GM19238 (cell line): ENCODE results near the gene MAGI1.

ENCODE experiments used
- DNase-seq: peaks from one replicate; pipeline ENCODE4 v3.0.0; 2011; ENCODE audit warnings: low spot score; ENCODE audit not compliant: insufficient read length

The MAGI1 gene

DNA sequence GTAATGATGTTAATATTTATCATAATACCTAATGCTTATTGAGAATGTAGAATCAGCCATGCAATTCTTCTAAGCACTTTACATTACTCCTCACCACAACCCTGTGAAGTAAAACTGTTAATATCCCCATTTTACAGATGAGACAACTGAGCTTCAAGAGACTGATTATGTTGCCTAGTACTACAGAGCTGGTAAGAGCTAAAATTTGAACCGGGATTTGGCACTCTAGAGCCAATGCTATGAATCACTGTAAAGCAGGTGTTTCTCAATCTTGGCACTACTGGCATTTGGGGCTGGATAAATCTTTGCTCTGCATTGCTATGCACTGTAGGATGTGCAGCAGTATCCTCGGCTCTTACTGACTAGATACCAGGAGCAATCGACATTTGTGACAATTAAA is 367.7 kb downstream of the MAGI1 start:
- no peak for DNase-seq

DNA sequence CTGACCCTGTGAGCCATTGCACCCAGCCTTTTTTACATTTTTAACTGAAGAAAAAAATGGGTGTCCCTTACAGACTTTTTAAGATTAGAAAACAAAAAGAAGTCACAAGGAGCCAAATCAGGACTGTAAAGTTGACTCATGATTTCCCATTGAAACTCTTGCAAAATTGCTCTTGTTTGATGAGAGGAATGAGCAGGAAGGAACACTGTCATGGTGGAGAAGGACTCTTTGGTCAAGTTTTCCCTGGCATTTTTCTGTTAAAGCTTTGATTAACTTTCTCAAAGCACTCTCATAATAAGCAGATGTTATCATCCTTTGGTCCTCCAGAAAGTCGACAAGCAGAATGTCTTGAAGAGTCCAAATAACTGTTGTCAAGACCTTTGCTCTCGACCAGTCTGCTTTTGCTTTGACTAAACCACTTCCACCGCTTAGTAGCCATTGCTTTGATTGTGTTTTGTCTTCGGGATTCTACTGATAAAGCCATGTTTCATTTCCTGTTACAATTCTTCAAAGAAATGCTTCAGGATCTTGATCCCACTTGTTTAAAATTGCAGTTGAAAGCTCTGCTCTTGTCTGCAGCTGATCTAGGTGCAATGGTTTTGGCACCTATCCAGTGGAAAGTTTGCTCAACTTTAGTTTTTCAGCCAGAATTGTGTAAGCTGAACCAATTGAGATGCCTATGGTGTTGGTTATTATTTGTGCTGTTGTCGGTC is 369.4 kb downstream of the MAGI1 start:
- DNase-seq, result no peak

GRCh38 chr3:65667963-65668362 is 370.8 kb downstream of the MAGI1 start:
- DNase-seq, result no peak

DNA sequence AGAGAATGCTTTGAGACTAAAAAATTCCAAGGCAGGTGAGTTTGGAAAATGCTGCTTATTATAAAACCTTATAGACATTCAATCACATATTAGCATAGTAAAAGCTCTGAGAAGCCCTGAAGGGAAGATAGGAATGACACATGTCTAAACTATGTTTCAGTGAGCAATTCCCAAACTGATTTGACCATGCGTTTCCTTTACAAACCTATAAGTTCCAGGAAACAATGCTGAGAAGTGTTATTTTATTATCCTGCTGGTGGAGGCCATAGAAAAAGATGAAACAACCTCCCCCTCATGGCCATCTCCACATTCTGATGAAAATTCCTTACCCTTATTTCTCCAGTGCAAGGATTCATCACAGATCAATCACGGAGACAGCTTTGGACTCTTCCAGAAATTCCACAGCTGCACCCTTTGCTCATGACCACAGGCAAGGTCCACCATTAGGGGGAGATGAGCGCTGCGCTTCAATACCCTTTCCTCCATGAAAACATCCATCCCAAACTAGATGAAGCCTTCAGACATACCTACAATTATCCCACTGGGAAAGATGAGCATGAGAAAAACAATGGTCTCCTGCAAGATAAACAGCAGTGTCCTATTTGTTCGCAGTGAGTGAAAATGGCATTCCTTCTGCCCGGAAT is 372.1 kb downstream of the MAGI1 start:
- no peak for DNase-seq

DNA sequence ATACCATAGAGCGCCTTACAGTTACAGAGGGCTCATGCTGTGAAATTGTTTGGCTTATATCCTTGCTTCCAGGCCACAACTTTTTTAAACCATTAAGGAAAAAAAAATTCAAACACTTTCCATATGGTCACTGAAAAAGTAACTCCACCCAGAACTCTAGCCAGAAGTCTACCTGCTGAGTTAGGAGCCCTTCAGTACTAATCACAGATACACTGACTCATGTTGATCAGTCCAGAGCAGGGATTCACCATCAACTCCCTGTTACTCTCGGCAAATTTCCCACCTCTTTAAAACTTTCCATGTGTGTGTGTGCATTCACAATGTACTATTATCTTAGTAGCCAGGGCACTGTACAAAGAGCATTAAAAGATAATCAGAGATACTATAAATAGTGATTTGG is 372.8 kb downstream of the MAGI1 start:
- DNase-seq, result no peak

GRCh38 chr3:65664931-65665330 is 373.8 kb downstream of the MAGI1 start:
- DNase-seq, result no peak

GRCh38 chr3:65664446-65664845 is 374.3 kb downstream of the MAGI1 start:
- no peak for DNase-seq

DNA sequence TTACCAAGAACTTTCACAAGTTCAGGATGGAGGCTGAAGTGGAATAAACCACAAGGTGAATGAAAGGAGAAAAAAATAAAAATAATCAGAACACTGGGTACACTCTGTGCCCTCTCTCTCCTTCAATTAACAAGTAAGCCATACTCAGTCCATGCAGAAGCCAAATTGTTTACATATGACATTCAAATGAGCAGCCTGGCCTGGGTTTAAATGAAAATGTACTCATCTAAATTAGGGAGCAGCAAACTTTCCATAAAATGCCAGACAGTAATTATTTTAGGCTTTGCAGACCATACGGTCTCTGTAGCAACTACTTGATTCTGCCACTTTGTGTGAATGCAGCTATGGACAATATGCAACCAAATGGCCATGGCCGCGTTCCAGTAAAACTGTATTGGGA is 376.6 kb downstream of the MAGI1 start:
- no peak for DNase-seq

- no peak for DNase-seq
These were observed 378.6 kb downstream of the MAGI1 start for GRCh38 chr3:65660000-65660598.

GRCh38 chr3:65659396-65659795 is 379.3 kb downstream of the MAGI1 start:
- no peak for DNase-seq

- DNase-seq, result no peak
These were observed 380.3 kb downstream of the MAGI1 start for GRCh38 chr3:65658401-65658800.

- DNase-seq, result no peak
These were observed 383.7 kb downstream of the MAGI1 start for GRCh38 chr3:65655061-65655460.

DNA sequence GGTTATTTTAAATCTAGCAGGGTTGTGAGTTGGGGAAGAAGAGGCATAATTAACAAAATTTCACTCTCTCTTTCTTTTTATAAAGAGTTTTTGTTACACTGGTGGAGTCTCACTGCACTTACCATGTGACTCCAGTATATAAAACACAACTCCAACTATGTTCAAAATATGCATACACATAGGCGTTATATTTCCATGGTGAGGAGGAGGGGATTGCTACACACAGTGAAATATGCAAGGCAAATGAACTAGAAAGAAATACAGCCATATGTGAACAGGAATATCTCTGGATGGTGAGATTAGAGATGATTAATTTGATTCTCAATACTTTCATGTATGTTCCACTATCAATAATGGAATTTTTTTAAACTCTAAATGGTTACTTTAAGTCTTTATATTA is 385.0 kb downstream of the MAGI1 start:
- no peak for DNase-seq

DNA sequence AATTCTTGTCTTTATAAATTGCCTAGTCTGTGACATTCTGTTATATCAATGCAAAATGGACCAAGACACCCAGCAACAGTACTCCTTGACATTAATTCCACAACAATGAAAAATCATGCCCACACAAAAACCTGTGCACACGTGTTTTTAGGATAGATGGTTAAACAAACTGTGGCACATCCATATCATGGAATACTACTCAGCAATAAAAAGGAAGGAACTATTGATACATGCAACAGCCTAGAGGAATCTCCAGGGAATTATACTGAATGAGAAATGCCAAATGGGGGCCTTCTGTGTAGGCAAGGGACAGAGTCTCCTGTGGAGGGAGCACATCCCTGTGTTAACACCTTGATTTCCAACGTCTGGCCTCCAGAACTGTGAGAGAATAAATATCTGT is 388.5 kb downstream of the MAGI1 start:
- no peak for DNase-seq

- DNase-seq, result no peak
These were observed 391.3 kb downstream of the MAGI1 start for GRCh38 chr3:65647369-65647768.

DNA sequence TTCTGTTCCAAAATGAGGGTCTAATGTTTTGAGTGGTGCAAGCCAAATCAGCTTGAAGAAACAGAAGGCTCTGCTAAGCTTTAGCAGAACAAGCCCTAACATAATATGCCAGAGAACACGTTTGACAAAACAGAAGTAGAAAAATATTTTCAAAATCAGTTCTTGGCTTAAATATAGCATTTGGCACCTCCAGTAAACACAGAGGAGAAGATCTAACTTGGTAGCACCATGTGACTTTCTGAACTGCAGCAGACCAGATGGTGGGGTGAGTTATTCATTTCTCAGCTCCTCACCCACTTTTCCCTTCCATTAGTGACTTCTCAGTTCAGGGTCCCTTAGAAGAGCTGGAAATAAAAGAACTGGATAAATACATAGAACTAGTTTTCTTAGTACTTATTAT is 395.8 kb downstream of the MAGI1 start:
- no peak for DNase-seq

- DNase-seq, result no peak
These were observed 396.9 kb downstream of the MAGI1 start for GRCh38 chr3:65641777-65642176.

DNA sequence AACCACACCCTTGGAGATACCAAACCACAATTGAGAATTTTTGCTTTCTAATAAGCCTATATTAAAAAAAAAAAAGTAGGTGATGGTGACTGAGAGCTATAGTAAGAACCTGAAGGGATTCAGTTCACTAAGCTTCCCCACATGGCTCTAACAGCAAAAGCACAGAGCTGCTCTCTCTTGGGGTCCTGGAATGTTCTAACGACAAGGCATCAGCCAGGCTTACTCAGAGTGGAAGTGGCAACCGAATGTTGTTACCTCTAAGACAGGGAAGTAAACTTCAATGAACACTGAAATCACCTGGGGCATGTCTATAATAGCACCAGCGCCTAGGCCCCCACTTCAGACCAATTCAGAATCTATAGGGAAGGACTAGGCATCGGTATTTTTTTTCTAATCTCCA is 397.7 kb downstream of the MAGI1 start:
- DNase-seq, result no peak

DNA sequence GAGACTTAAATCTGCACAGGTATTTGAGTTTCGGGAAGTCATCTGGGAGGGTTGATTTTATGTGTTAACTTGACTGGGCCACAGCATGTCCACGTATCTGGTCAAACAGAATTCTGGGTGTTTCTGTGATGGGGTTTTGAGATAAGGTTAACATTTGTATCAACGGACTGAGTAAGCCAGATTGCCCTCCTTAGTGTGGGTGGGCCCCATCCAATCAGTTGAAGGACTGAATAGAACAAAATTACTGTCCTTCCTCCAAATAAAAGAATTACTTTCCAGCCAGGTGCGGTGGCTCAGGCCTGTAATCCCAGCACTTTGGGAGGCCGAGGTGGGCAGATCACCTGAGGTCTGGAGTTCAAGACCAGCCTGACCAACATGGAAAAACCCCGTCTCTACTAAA is 399.3 kb downstream of the MAGI1 start:
- DNase-seq, result no peak

DNA sequence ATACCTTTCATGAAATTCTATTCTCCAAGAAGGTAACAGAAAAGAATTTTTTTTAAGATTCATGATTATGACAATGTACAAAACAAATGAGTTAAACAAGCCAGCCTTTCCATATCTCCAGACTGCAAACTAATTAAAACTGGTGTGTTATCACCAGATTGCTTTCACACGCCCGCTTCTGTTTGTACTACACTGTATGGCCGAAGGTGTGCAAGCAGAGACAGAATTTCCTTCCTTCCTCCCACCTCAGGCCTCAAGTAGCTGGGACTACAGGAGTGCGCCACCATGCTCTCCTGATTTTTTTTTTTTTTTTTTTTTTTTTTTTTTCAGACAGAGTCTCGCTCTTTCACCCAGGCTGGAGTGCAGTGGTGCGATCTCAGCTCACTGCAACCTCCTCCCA is 400.4 kb downstream of the MAGI1 start:
- DNase-seq, result no peak

DNA sequence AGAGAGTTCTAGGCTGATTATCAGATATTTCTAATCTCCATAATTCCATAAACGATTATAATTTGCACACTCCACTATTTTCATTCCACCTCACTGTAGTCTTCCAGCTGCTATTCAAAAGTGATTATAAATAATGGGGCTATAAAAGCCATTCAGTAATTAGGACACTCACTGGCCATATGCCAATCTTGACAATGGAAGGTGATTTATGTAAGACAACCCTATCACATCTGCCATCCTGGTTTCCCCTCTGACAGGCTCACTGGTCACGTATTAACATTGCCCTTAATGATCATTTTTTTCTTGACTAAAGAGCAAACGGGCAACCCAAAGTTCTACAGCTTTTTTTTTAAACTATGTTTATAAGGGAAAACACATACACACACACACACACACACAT is 402.4 kb downstream of the MAGI1 start:
- no peak for DNase-seq

DNA sequence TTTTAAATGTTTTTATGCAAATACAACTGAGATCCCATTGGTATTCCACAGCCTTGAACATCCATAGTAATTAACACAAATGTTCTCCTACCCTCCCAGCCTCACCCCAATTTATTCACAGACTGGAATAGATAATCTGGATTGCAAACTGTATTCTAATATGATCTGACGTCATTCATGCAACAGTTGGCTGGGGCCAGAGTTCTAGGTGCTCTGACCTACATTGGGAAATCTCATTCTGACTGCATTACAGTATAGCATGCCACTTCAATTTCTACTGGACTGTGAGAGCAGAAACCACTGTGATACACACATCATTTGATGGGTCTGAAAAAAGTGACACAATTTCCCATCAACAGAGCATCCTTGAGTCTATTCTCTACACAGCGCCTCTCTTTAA is 403.1 kb downstream of the MAGI1 start:
- DNase-seq, result no peak

DNA sequence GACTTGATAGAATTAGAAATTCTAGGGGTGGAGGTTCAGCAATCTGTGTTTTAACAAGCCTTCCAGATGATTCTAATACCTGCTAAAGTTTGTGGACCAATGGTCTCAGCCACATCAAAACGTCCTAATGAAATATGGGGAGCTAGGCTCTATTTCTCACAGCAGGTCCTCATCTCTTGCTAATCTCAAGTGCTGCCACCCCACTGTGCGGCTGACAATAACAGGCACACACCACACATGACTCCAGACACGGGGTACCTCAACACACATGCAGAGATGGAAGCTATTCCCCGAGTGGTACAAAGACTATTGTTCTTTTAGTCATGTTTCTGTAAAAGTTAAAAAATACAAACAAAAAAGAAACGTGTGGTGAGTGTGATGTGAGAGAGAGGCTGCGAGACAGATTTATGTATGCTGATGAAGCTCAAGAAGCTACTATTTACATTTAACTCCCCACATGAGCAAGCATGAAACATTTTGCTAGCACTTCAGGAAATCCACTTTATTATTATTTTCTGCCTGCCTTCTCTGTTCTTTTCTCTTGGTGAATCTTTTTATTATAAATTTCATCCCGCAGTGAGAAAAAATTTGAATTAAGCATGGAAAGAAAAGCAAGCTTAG is 405.6 kb downstream of the MAGI1 start:
- no peak for DNase-seq
